T-cell (primary cell): ENCODE results near the gene RSPO4. TPM values are rescaled to one million over a fixed set of nuclear protein-coding genes. Genes with fewer than 3 reads are reported as not detected.
"Not testable (repeated sequence)": the region's sequence is repeated elsewhere in the genome, so short reads cannot be mapped to it uniquely, and the experiment has no call there.

Source experiments
- ATAC-seq, 4 experiments: fragments of 200-7000 bp in 3 of 4; fragments of 150-1000 bp in 1 of 4; cut with Tn5 transposase; replicated peaks in 1 of 4; 1 replicate in 3 of 4; 2 replicates in 1 of 4; pipeline ENCODE4 v1.10.0; 2021; ENCODE audit warnings: moderate library complexity in 3 of 4, mild to moderate bottlenecking in 2 of 4, moderate number of reproducible peaks in 1 of 4
- CTCF ChIA-PET, 2 donors: fragments of 300-600 bp; sonication (Branson Sonifier 250); formaldehyde crosslinking; loops; one replicate each; lab custom pipeline; 2022; ENCODE audit warnings: antibody characterized with exemption in 2 of 2; lab: Charles Lee
- POLR2A ChIA-PET, 2 donors: fragments of 300-600 bp; sonication (Branson Sonifier 250); formaldehyde crosslinking; loops; one replicate each; lab custom pipeline; 2022; ENCODE audit warnings: antibody characterized with exemption in 2 of 2; lab: Charles Lee
- DNase-seq, 35 experiments: peaks; one replicate each; pipeline versions ENCODE4 v3.0.0 to v3.0.0-alpha.2; 2013 to 2023
- H3K27ac ChIP-seq: one replicate; pipeline ENCODE4 v1.5.1; 2013; ENCODE audit warnings: low read length
- H3K27me3 ChIP-seq, 2 experiments: replicated peaks in 1 of 2; 1 replicate in 1 of 2; 2 replicates in 1 of 2; pipeline versions ENCODE4 v1.6.1 to v1.7.0; 2013; ENCODE audit warnings: low read length in 1 of 2, mixed read lengths in 1 of 2; ENCODE audit not compliant: control insufficient read depth in 2 of 2, insufficient read depth in 2 of 2; ENCODE audit errors: extremely low read depth in 1 of 2
- H3K36me3 ChIP-seq, 2 donors: 1 replicate in 1 of 2; 2 replicates in 1 of 2; pipeline versions ENCODE4 v1.6.1 to v1.7.0; 2013; ENCODE audit warnings: low read length in 1 of 2; ENCODE audit not compliant: control insufficient read depth in 2 of 2, insufficient read depth in 1 of 2; ENCODE audit errors: extremely low read depth in 1 of 2
- H3K4me1 ChIP-seq, 2 experiments: 1 replicate in 1 of 2; 2 replicates in 1 of 2; pipeline versions ENCODE4 v1.6.1 to v1.7.0; 2013; ENCODE audit warnings: low read length in 2 of 2, mixed read lengths in 1 of 2; ENCODE audit not compliant: insufficient read depth in 2 of 2, control insufficient read depth in 1 of 2; ENCODE audit errors: extremely low read depth in 1 of 2
- H3K4me3 ChIP-seq, 2 donors: 1 replicate in 1 of 2; 2 replicates in 1 of 2; pipeline versions ENCODE4 v1.5.1 to v1.7.0; 2013; ENCODE audit warnings: mild to moderate bottlenecking in 2 of 2, low read length in 1 of 2, moderate library complexity in 1 of 2; ENCODE audit not compliant: control insufficient read depth in 1 of 2; ENCODE audit errors: extremely low read depth in 1 of 2
- H3K9me3 ChIP-seq: 2 replicates; pipeline ENCODE4 v1.7.0; 2013
- H3K27ac Mint-ChIP-seq, 2 donors: one replicate each; pipeline ENCODE4 v1.8.0; 2020 to 2021; ENCODE audit warnings: mild to moderate bottlenecking in 2 of 2, mixed read lengths in 2 of 2
- H3K27me3 Mint-ChIP-seq, 2 donors: one replicate each; pipeline ENCODE4 v1.8.0; 2021 to 2022; ENCODE audit warnings: mixed read lengths in 2 of 2
- H3K36me3 Mint-ChIP-seq: one replicate; pipeline ENCODE4 v1.8.0; 2021; ENCODE audit warnings: mixed read lengths
- H3K4me1 Mint-ChIP-seq, 3 donors: one replicate each; pipeline ENCODE4 v1.8.0; 2020 to 2022; ENCODE audit warnings: mixed read lengths in 3 of 3, mild to moderate bottlenecking in 1 of 3
- H3K4me3 Mint-ChIP-seq, 3 donors: one replicate each; pipeline ENCODE4 v1.8.0; 2020 to 2022; ENCODE audit warnings: mild to moderate bottlenecking in 3 of 3, mixed read lengths in 3 of 3, moderate library complexity in 3 of 3
- H3K9me3 Mint-ChIP-seq, 3 donors: one replicate each; pipeline ENCODE4 v1.8.0; 2020 to 2022; ENCODE audit warnings: mixed read lengths in 3 of 3
- WGBS: methylation state at CpG from one replicate; pipeline ENCODE4 v1.1.5; 2013; ENCODE audit warnings: missing lambda C conversion rate; ENCODE audit not compliant: insufficient coverage; 5-methylcytosine and 5-hydroxymethylcytosine counted together
- total RNA-seq, 35 experiments: library from RNA in 6 of 35; stranded (reverse) in 6 of 35; fragments of 120-200 nt in 1 of 35; gene quantifications; one replicate each; pipeline versions ENCODE4 v1.2.1 to v1.2.4 and lab custom pipeline; 2013 to 2026

Gene RSPO4
- total RNA-seq, 5 donors from 2014 or later (not counting 1 experiment from before 2014, with no cell fraction given): 0.33 to 0.98 (median 0.55) TPM; not detected in 1

DNA sequence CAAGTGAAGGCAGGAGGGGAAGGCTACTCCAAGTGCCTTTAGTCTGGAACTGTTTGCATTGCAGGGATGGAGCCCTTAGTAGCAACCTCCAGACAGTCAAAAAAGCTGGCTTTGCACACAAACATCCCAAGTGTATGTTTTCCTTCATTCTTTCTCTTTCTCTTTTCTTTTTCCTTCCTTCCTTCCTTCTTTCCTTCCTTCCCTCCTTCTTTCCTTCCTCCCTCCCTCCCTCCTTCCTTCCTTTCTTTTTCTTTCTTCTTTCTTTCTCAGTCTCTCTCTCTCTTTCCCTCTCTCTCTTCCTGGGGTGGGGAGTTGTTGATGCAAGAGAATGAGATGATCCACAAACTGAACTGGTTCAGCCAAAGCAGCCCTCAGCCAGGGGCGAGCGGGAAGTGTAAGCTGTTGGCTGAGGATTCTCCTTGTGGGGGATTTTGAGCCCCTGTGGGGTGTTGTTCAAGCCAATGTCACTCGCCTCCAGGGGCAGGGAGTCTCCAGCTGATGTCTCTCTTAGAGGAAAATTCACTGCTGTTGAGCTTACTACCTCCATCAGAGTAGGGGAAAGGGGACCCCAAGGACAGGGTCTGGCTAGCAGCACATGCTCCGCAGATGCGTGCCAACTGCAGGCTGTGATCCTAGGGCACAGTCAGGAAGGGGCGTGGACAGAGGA, 11.7 kb downstream of the RSPO4 start:
- WGBS: 90% methylated on average over 3 of the region's 6 CpGs
- no peaks in the 10 kb centered on the region for H3K9me3 Mint-ChIP-seq
- peaks cover 40 to 66% of the 10 kb centered on the region in 2 donors for H3K27me3 Mint-ChIP-seq
- H3K27me3 ChIP-seq: peaks cover 0 to 30% of the 10 kb centered on the region in 2 experiments
- DNase-seq (no peak), ATAC-seq (no peak)
- no peaks in the 10 kb centered on the region for H3K4me1 ChIP-seq
- H3K27ac Mint-ChIP-seq: no peak overlapping the region
- no peak overlapping the region for H3K4me3 Mint-ChIP-seq
- ChIA-PET CTCF (no interaction called here), POLR2A (no interaction called here)
- no peaks in the 10 kb centered on the region for H3K36me3 Mint-ChIP-seq
- H3K4me3 ChIP-seq: no peak overlapping the region
- no peaks in the 10 kb centered on the region for H3K4me1 Mint-ChIP-seq
- H3K9me3 ChIP-seq: no peaks in the 10 kb centered on the region
- H3K36me3 ChIP-seq: no peaks in the 10 kb centered on the region
- H3K27ac ChIP-seq: no peak overlapping the region

DNA sequence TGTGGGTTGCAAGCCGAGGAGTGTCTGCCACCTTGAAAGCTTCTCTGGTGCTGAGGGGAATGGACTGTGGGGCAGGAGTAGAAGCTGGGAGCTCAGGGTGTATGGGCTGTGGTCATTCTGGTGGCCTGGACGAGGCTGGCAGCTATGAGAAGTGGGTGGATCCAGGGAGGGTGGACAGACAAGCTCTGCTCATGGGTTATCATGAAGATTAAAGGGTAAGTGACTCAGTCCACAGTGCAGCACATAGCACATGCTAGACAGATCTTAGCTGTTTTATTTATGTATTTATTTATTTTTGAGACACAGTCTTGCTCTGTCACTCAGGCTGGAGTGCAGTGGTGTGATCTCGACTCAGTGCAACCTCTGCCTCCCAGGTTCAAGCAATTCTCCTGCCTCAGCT, 13.8 kb downstream of the RSPO4 start:
- H3K27ac Mint-ChIP-seq: no peak overlapping the region
- no peak overlapping the region for H3K4me3 Mint-ChIP-seq
- no peaks in the 10 kb centered on the region for H3K36me3 Mint-ChIP-seq
- 52% methylated on average over 2 of the region's 3 CpGs for WGBS
- no peak overlapping the region for H3K27ac ChIP-seq
- H3K4me3 ChIP-seq: no peak overlapping the region
- H3K4me1 Mint-ChIP-seq: no peaks in the 10 kb centered on the region
- DNase-seq (no peak), ATAC-seq (no peak)
- no peaks in the 10 kb centered on the region for H3K9me3 ChIP-seq
- no peaks in the 10 kb centered on the region for H3K4me1 ChIP-seq
- peaks cover 0 to 31% of the 10 kb centered on the region in 2 experiments for H3K27me3 ChIP-seq
- H3K36me3 ChIP-seq: no peaks in the 10 kb centered on the region
- no peaks in the 10 kb centered on the region for H3K9me3 Mint-ChIP-seq
- ChIA-PET CTCF (interaction anchor here in 1 of 2 donors (0.5 kb wide), 1 partner anchor 12 kb away, joined by 3 read pairs; no protein-coding TSS in a partner anchor), POLR2A (no interaction called here)
- H3K27me3 Mint-ChIP-seq: peaks cover 44 to 59% of the 10 kb centered on the region in 2 donors

DNA sequence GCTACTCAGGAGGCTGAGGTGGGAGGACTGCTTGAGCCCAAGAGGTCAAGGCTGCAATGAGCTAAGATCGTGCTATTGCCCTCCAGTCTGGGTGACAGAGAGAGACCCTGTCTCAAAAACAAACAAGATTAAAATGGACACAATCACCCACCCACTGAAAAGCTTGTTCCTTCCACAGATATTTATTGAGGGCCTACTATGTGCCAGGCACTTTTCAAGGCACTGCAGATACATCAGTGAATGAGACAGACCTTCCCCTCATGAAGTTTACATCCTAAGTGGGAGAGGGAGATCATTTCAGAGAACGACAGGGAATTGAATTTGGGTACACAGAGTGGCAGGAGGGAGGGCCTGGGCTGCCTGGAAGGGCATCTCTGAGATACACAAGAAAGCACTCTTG, 14.4 kb downstream of the RSPO4 start:
- Histone ChIP-seq H3K9me3 (no peaks in the 10 kb centered on the region), H3K36me3 (no peaks in the 10 kb centered on the region), H3K4me1 (no peaks in the 10 kb centered on the region), H3K27ac (no peak overlapping the region), H3K4me3 (no peak overlapping the region), H3K27me3 (peaks cover 0 to 30% of the 10 kb centered on the region in 2 experiments)
- ATAC-seq: no peak
- H3K9me3 Mint-ChIP-seq: no peaks in the 10 kb centered on the region
- no peak for DNase-seq
- no peaks in the 10 kb centered on the region for H3K36me3 Mint-ChIP-seq
- H3K27me3 Mint-ChIP-seq: peaks cover 43 to 55% of the 10 kb centered on the region in 2 donors
- no peak overlapping the region for H3K4me3 Mint-ChIP-seq
- no peaks in the 10 kb centered on the region for H3K4me1 Mint-ChIP-seq
- ChIA-PET CTCF (interaction anchor here in 1 of 2 donors (0.5 kb wide), 1 partner anchor 13 kb away, joined by 3 read pairs; no protein-coding TSS in a partner anchor), POLR2A (no interaction called here)
- 25% methylated on average over 1 of the region's 2 CpGs for WGBS
- peak overlapping the region in 1 of 2 donors; percentile 14 for H3K27ac Mint-ChIP-seq

DNA sequence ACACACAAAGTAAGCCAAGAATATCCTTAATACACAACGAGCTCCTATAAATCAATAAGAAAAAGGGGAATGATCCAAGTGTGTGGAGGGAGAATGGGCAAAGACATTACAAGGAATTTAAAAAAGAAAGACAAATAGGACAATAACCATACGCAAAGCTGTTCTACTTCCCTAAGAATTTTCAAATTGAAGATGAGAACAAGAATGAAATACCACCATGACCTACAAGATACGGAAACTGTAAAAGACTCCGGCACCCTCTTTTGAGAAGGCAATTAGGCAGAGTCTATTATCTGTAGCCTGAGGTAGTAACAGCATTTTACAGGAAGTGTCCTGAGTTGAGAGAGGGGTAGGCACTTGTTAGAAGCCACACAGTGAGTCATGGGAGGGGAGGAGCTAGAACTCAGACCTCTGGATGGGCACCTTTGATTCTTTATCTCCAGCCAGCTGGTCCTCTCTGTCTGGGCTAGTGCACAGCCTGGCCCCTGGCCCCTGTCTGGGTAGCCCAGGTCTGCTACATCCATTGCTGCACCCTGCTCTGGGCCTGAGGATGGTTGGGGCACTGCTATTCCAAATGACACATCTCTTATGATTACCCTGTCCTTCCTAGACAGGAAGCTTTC, 15.3 kb downstream of the RSPO4 start:
- Mint-ChIP-seq H3K36me3 (no peaks in the 10 kb centered on the region), H3K27me3 (peaks cover 45 to 48% of the 10 kb centered on the region in 2 donors), H3K9me3 (no peaks in the 10 kb centered on the region), H3K27ac (no peak overlapping the region), H3K4me3 (no peak overlapping the region), H3K4me1 (no peaks in the 10 kb centered on the region)
- CTCF ChIA-PET: no interaction called here
- Histone ChIP-seq H3K27ac (no peak overlapping the region), H3K36me3 (no peaks in the 10 kb centered on the region), H3K4me3 (no peak overlapping the region), H3K9me3 (no peaks in the 10 kb centered on the region), H3K4me1 (no peaks in the 10 kb centered on the region), H3K27me3 (peaks cover 0 to 33% of the 10 kb centered on the region in 2 experiments)
- no peak for ATAC-seq
- POLR2A ChIA-PET: no interaction called here
- WGBS: 100% methylated on average over 1 of the region's 4 CpGs
- DNase-seq: no peak

DNA sequence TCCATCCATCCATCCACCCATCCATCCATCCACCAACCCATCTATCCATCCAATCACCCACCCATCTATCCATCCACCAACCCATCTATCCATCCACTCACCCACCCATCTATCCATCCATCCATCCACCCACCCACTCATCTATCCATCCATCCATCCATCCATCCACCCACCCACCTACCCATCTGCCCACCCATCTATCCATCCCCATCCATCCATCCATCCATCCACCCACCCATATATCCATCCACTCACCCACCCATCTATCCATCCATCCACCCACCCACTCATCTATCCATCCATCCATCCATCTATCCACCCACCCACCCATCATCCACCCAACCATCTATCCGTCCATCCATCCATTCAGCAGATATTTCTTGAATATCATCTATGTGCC, 17.1 kb downstream of the RSPO4 start:
- H3K4me1 Mint-ChIP-seq, H3K4me1 ChIP-seq, H3K36me3 Mint-ChIP-seq, H3K36me3 ChIP-seq, POLR2A ChIA-PET, H3K9me3 Mint-ChIP-seq, H3K4me3 ChIP-seq, H3K9me3 ChIP-seq, H3K27ac ChIP-seq, CTCF ChIA-PET, DNase-seq, ATAC-seq, H3K27ac Mint-ChIP-seq, H3K4me3 Mint-ChIP-seq: not testable (repeated sequence)
- no CpG with 5 or more reads among the region's 1 CpG for WGBS
- peaks cover 0 to 31% of the 10 kb centered on the region in 2 experiments for H3K27me3 ChIP-seq
- peaks cover 40 to 44% of the 10 kb centered on the region in 2 donors for H3K27me3 Mint-ChIP-seq

- H3K27ac Mint-ChIP-seq: no peak overlapping the region
- POLR2A ChIA-PET: no interaction called here
- H3K9me3 Mint-ChIP-seq: no peaks in the 10 kb centered on the region
- WGBS: 48% methylated on average over 8 of the region's 9 CpGs
- Histone ChIP-seq H3K9me3 (no peaks in the 10 kb centered on the region), H3K4me1 (no peaks in the 10 kb centered on the region), H3K4me3 (no peak overlapping the region), H3K27ac (no peak overlapping the region), H3K27me3 (peaks cover 0 to 27% of the 10 kb centered on the region in 2 experiments), H3K36me3 (no peaks in the 10 kb centered on the region)
- H3K4me3 Mint-ChIP-seq: no peak overlapping the region
- no peaks in the 10 kb centered on the region for H3K4me1 Mint-ChIP-seq
- DNase-seq (no peak), ATAC-seq (no peak)
- no peaks in the 10 kb centered on the region for H3K36me3 Mint-ChIP-seq
- CTCF ChIA-PET: no interaction called here
- peaks cover 27 to 41% of the 10 kb centered on the region in 2 donors for H3K27me3 Mint-ChIP-seq
Measured at GRCh38 chr20:982754-983153, 19.4 kb downstream of the RSPO4 start.
